GM21576 (cell line): ENCODE results near the gene ZFAND6.
A peak's percentile ranks its signal among the peaks of the same experiment; 100 is the strongest.
"Not testable (repeated sequence)": the region's sequence is repeated elsewhere in the genome, so short reads cannot be mapped to it uniquely, and the experiment has no call there.

Experiments
- ATAC-seq: cut with Tn5 transposase; IDR thresholded peaks from one replicate; pipeline ENCODE4 v1.9.1; 2021; ENCODE audit warnings: mild to moderate bottlenecking, moderate library complexity; ENCODE audit not compliant: unreplicated experiment

Gene ZFAND6

GRCh38 chr15:80141916-80142598 lies 82.6 kb downstream of the ZFAND6 start:
- ATAC-seq: no peak

GRCh38 chr15:80142646-80143045 lies 83.2 kb downstream of the ZFAND6 start:
- no peak for ATAC-seq

GRCh38 chr15:80151148-80151547 lies 91.7 kb downstream of the ZFAND6 start:
- ATAC-seq: no peak

GRCh38 chr15:80151576-80151975 lies 92.1 kb downstream of the ZFAND6 start:
- no peak for ATAC-seq

GRCh38 chr15:80152180-80152895 lies 92.9 kb downstream of the ZFAND6 start:
- ATAC-seq: peak; percentile 49

- ATAC-seq: peak; percentile 55
Measured at GRCh38 chr15:80152896-80153876, 93.7 kb downstream of the ZFAND6 start, which contains the start of gene FAH. TSS of gene FAH (plus strand) at chr15:80152999. CDS start at chr15:80153055, 56 bp downstream.

- ATAC-seq: no peak
Measured at GRCh38 chr15:80153900-80154299, 94.4 kb downstream of the ZFAND6 start.

- no peak for ATAC-seq
Measured at GRCh38 chr15:80154336-80154735, 94.9 kb downstream of the ZFAND6 start.

GRCh38 chr15:80155001-80155377 lies 95.5 kb downstream of the ZFAND6 start:
- ATAC-seq: no peak

- ATAC-seq: not testable (repeated sequence)
Measured at GRCh38 chr15:80155378-80156175, 96.1 kb downstream of the ZFAND6 start.

- no peak for ATAC-seq
Measured at GRCh38 chr15:80156176-80156720, 96.8 kb downstream of the ZFAND6 start.

GRCh38 chr15:80157215-80157614 lies 97.7 kb downstream of the ZFAND6 start:
- no peak for ATAC-seq

GRCh38 chr15:80159301-80159700 lies 99.8 kb downstream of the ZFAND6 start:
- no peak for ATAC-seq

GRCh38 chr15:80159811-80160569 lies 100.5 kb downstream of the ZFAND6 start:
- ATAC-seq: no peak

GRCh38 chr15:80160570-80161156 lies 101.2 kb downstream of the ZFAND6 start:
- peak; percentile 73 for ATAC-seq

GRCh38 chr15:80161468-80162016 lies 102.1 kb downstream of the ZFAND6 start:
- ATAC-seq: no peak

- ATAC-seq: no peak
Measured at GRCh38 chr15:80162059-80162554, 102.6 kb downstream of the ZFAND6 start.

GRCh38 chr15:80163217-80163616 lies 103.7 kb downstream of the ZFAND6 start:
- ATAC-seq: no peak
